ENCODE measurements around the gene NSRP1. TPM values are rescaled to one million over a fixed set of nuclear protein-coding genes. Genes with fewer than 3 reads are reported as not detected.

Gene NSRP1
- polyA plus RNA-seq, 1 donor from 2014 or later = 8.6 TPM

DNA sequence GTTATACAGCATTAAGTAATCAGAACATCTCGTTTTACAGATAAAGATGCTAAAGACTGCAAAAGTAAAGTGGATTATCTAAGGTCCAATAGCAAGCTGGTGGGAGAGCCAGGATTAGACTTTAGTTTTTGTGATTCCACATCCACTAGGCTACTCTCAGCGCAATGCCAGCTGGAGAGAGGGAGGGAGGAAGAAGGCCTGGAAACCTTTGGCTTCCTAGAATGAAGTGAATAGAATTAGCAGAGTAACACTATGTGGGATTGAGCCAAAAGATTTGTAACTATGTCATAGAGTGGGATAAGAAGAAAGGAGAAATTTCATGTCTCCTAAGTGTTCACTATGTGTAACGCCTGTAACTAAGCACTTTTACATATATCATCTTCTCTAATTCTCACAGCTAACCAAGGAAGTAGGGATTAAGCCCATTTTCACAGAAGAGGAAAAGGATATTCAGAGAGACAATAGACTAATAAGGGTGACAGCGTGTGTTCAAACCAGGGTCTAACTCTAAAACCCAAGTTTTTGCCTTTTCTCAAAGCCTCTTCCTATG lies 25.4 kb upstream of the NSRP1 start:
- H3K27me3 ChIP-seq (ENCODE audit: insufficient read depth, low read depth, low read length) = no peaks in the 10 kb centered on the region
- H4K20me1 ChIP-seq (ENCODE audit: insufficient read depth) = no peaks in the 10 kb centered on the region
- H3K27ac ChIP-seq (ENCODE audit: low read length) = no peak overlapping the region
- H3K36me3 ChIP-seq (ENCODE audit: insufficient read depth, low read length) = no peaks in the 10 kb centered on the region
- H3K9me2 ChIP-seq (ENCODE audit: insufficient read depth, low read length) = no peaks in the 10 kb centered on the region
- no peaks in the 10 kb centered on the region for H3K79me2 ChIP-seq (replicated peaks; ENCODE audit: insufficient read depth, low read length)
- H3K4me2 ChIP-seq (ENCODE audit: low read length) = no peak overlapping the region
- H3F3A ChIP-seq (ENCODE audit: insufficient read depth, low read length, poor library complexity, severe bottlenecking) = no peaks in the 10 kb centered on the region
- no peak overlapping the region for H2AFZ ChIP-seq (ENCODE audit: low read depth, low read length)
- no peaks in the 10 kb centered on the region for H3K9me3 ChIP-seq (ENCODE audit: low read length)
- H3K9ac ChIP-seq (ENCODE audit: low read length) = no peak overlapping the region
- no peak overlapping the region for H3K4me3 ChIP-seq (ENCODE audit: low read length)
- TF ChIP-seq MXI1 (conservative IDR thresholded peaks at IDR 0.05; ENCODE audit: poor library complexity, severe bottlenecking) (no peak), POLR2AphosphoS5 (IDR thresholded peaks at IDR 0.05) (no peak), TAF1 (IDR thresholded peaks at IDR 0.05; ENCODE audit: low read depth) (no peak), EP300 (conservative IDR thresholded peaks at IDR 0.05; ENCODE audit: poor library complexity, severe bottlenecking) (no peak), EZH2 (IDR thresholded peaks at IDR 0.05; ENCODE audit: borderline replicate concordance, insufficient read depth, low read length, poor library complexity, severe bottlenecking) (no peak), RAD21 (conservative IDR thresholded peaks at IDR 0.05) (no peak), SMC3 (conservative IDR thresholded peaks at IDR 0.05; ENCODE audit: poor library complexity) (no peak)
- TF ChIP-seq, protein P1, sequence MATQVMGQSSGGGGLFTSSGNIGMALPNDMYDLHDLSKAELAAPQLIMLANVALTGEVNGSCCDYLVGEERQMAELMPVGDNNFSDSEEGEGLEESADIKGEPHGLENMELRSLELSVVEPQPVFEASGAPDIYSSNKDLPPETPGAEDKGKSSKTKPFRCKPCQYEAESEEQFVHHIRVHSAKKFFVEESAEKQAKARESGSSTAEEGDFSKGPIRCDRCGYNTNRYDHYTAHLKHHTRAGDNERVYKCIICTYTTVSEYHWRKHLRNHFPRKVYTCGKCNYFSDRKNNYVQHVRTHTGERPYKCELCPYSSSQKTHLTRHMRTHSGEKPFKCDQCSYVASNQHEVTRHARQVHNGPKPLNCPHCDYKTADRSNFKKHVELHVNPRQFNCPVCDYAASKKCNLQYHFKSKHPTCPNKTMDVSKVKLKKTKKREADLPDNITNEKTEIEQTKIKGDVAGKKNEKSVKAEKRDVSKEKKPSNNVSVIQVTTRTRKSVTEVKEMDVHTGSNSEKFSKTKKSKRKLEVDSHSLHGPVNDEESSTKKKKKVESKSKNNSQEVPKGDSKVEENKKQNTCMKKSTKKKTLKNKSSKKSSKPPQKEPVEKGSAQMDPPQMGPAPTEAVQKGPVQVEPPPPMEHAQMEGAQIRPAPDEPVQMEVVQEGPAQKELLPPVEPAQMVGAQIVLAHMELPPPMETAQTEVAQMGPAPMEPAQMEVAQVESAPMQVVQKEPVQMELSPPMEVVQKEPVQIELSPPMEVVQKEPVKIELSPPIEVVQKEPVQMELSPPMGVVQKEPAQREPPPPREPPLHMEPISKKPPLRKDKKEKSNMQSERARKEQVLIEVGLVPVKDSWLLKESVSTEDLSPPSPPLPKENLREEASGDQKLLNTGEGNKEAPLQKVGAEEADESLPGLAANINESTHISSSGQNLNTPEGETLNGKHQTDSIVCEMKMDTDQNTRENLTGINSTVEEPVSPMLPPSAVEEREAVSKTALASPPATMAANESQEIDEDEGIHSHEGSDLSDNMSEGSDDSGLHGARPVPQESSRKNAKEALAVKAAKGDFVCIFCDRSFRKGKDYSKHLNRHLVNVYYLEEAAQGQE (IDR thresholded peaks at IDR 0.05; ENCODE audit: borderline replicate concordance) = no peak
- TF ChIP-seq, protein P2, sequence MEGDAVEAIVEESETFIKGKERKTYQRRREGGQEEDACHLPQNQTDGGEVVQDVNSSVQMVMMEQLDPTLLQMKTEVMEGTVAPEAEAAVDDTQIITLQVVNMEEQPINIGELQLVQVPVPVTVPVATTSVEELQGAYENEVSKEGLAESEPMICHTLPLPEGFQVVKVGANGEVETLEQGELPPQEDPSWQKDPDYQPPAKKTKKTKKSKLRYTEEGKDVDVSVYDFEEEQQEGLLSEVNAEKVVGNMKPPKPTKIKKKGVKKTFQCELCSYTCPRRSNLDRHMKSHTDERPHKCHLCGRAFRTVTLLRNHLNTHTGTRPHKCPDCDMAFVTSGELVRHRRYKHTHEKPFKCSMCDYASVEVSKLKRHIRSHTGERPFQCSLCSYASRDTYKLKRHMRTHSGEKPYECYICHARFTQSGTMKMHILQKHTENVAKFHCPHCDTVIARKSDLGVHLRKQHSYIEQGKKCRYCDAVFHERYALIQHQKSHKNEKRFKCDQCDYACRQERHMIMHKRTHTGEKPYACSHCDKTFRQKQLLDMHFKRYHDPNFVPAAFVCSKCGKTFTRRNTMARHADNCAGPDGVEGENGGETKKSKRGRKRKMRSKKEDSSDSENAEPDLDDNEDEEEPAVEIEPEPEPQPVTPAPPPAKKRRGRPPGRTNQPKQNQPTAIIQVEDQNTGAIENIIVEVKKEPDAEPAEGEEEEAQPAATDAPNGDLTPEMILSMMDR (IDR thresholded peaks at IDR 0.05; ENCODE audit: poor library complexity, severe bottlenecking) = no peak

DNA sequence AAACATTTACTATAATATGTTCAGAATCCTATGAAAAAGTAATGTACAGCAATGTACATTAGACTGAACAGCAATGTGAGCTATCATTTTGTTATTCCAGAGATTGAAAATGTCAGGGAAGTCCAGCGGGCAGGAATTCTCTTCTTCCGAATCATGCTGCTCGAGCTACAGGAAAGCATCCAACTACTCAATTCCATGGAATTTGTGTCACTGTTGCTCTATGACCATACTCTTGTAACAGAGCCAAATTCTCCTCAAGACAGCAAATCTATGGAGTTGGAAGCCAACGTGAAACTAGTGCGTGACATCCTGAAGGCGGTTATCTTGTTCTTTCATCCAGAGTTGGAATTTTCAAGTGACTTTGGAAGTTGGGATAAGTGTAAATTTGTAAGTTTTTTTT lies 24.8 kb upstream of the NSRP1 start:
- H3K9me3 ChIP-seq (ENCODE audit: low read length) = no peaks in the 10 kb centered on the region
- H3K9me2 ChIP-seq (ENCODE audit: insufficient read depth, low read length) = no peaks in the 10 kb centered on the region
- no peaks in the 10 kb centered on the region for H3F3A ChIP-seq (ENCODE audit: insufficient read depth, low read length, poor library complexity, severe bottlenecking)
- H3K9ac ChIP-seq (ENCODE audit: low read length) = no peak overlapping the region
- no peaks in the 10 kb centered on the region for H3K36me3 ChIP-seq (ENCODE audit: insufficient read depth, low read length)
- no peaks in the 10 kb centered on the region for H4K20me1 ChIP-seq (ENCODE audit: insufficient read depth)
- no peaks in the 10 kb centered on the region for H3K79me2 ChIP-seq (replicated peaks; ENCODE audit: insufficient read depth, low read length)
- H2AFZ ChIP-seq (ENCODE audit: low read depth, low read length) = no peak overlapping the region
- TF ChIP-seq POLR2AphosphoS5 (IDR thresholded peaks at IDR 0.05) (no peak), RAD21 (conservative IDR thresholded peaks at IDR 0.05) (no peak), TAF1 (IDR thresholded peaks at IDR 0.05; ENCODE audit: low read depth) (no peak), EZH2 (IDR thresholded peaks at IDR 0.05; ENCODE audit: borderline replicate concordance, insufficient read depth, low read length, poor library complexity, severe bottlenecking) (no peak), EP300 (conservative IDR thresholded peaks at IDR 0.05; ENCODE audit: poor library complexity, severe bottlenecking) (no peak), MXI1 (conservative IDR thresholded peaks at IDR 0.05; ENCODE audit: poor library complexity, severe bottlenecking) (no peak), SMC3 (conservative IDR thresholded peaks at IDR 0.05; ENCODE audit: poor library complexity) (no peak)
- TF ChIP-seq, protein P2 (IDR thresholded peaks at IDR 0.05; ENCODE audit: poor library complexity, severe bottlenecking) = no peak
- TF ChIP-seq, protein P1 (IDR thresholded peaks at IDR 0.05; ENCODE audit: borderline replicate concordance) = no peak
- no peaks in the 10 kb centered on the region for H3K27me3 ChIP-seq (ENCODE audit: insufficient read depth, low read depth, low read length)
- H3K4me2 ChIP-seq (ENCODE audit: low read length) = no peak overlapping the region
- H3K4me3 ChIP-seq (ENCODE audit: low read length) = no peak overlapping the region
- no peak overlapping the region for H3K27ac ChIP-seq (ENCODE audit: low read length)

Measured in neural cell (in vitro differentiated cells).